ENCODE measurements around the gene UBAP1L. TPM values are rescaled to one million over a fixed set of nuclear protein-coding genes. Genes with fewer than 3 reads are reported as not detected.

The UBAP1L gene
- total and polyA plus RNA-seq, 2 experiments from 2014 or later, result 0.43 to 0.89 TPM

DNA sequence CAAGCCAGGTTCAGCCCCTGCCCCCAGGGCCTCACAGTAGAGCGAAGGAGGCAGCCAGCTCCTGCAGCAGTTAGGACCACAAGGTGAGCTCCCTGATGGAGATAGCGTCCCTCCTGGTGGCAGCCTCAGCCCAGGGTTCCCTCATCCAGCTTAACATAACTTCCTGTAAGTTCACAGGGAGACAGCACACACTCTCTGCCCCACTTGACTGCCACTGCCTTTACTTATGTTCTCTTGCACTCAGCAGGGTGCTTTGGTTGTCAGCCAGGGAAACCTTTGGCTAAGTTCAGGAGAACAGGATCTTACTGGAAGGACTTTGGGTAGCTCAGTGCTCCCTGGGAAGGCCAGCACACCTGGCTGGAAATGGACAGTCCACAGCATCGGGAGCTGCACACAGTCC lies 27.6 kb downstream of the UBAP1L start:
- Histone ChIP-seq H3K36me3 (ENCODE audit: low read depth) (no peaks in the 10 kb centered on the region), H3F3A (ENCODE audit: insufficient read depth) (no peaks in the 10 kb centered on the region), H3K9ac (no peak overlapping the region), H3K4me3 (no peak overlapping the region), H3K9me3 (ENCODE audit: low read depth) (no peaks in the 10 kb centered on the region), H3K4me1 (ENCODE audit: insufficient read depth) (no peaks in the 10 kb centered on the region), H3K27ac (no peak overlapping the region), H3K9me2 (ENCODE audit: insufficient read depth) (no peaks in the 10 kb centered on the region), H4K20me1 (ENCODE audit: insufficient read depth) (no peaks in the 10 kb centered on the region), H3K79me2 (ENCODE audit: insufficient read depth) (no peaks in the 10 kb centered on the region), H2AFZ (no peak overlapping the region), H3K27me3 (replicated peaks; ENCODE audit: insufficient read depth) (0 out of 2 replicates have a peak, but pooled peaks cover 3% of the 10 kb centered on the region), H3K4me2 (ENCODE audit: unreplicated experiment) (no peak overlapping the region)
- TF ChIP-seq EZH2phosphoT487 (IDR thresholded peaks at IDR 0.05; ENCODE audit: insufficient read depth, low read depth), result no peak
- in situ Hi-C loops (cut with MboI), result no loop called here
- DNase-seq, result no peak
- 94 to 98% methylated on average over 3 of the region's 3 CpGs for WGBS, 2 experiments (ENCODE audit: low coverage in 1 of 2, low lambda C conversion rate in 2 of 2, missing lambda C conversion rate in 2 of 2)

DNA sequence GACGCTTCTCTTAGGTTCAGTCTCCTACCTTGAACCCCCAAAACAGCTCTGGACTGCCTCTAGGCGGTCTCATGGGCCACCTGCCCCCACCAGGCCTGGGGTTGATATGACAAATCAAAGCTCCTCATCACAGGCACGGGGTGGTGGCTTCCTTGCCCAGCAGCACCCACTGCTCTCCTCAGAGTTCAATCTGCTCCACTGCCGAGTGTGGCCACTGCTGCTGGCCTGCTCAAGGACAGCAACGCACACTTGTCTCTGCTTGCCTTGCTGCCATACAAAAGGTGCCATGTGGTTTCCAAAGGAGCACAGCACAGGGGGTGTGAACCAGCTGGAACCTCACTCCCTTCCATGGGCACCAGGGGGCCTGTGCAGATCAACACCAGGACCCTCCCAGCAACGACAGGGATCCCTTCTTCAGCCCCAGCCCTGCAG lies 28.3 kb downstream of the UBAP1L start:
- H3K4me2 ChIP-seq (ENCODE audit: unreplicated experiment), result no peak overlapping the region
- in situ Hi-C loops (cut with MboI), result no loop called here
- H3K9me2 ChIP-seq (ENCODE audit: insufficient read depth), result no peaks in the 10 kb centered on the region
- no peak overlapping the region for H3K4me3 ChIP-seq
- H3K4me1 ChIP-seq (ENCODE audit: insufficient read depth), result no peaks in the 10 kb centered on the region
- H3K79me2 ChIP-seq (ENCODE audit: insufficient read depth), result no peaks in the 10 kb centered on the region
- H3F3A ChIP-seq (ENCODE audit: insufficient read depth), result no peaks in the 10 kb centered on the region
- WGBS, 2 experiments (ENCODE audit: low coverage in 1 of 2, low lambda C conversion rate in 2 of 2, missing lambda C conversion rate in 2 of 2), result 68 to 71% methylated on average over 5 to 6 of the region's 6 CpGs
- TF ChIP-seq EZH2phosphoT487 (IDR thresholded peaks at IDR 0.05; ENCODE audit: insufficient read depth, low read depth), result no peak
- TF ChIP-seq EZH2 (IDR thresholded peaks at IDR 0.05; ENCODE audit: insufficient read depth, poor library complexity, severe bottlenecking), result no peak
- no peaks in the 10 kb centered on the region for H3K9me3 ChIP-seq (ENCODE audit: low read depth)
- H4K20me1 ChIP-seq (ENCODE audit: insufficient read depth), result no peaks in the 10 kb centered on the region
- 0 out of 2 replicates have a peak, but pooled peaks cover 3% of the 10 kb centered on the region for H3K27me3 ChIP-seq (replicated peaks; ENCODE audit: insufficient read depth)
- H3K36me3 ChIP-seq (ENCODE audit: low read depth), result no peaks in the 10 kb centered on the region
- H3K9ac ChIP-seq, result no peak overlapping the region
- peak; percentile 24 for DNase-seq
- no peak overlapping the region for H2AFZ ChIP-seq
- H3K27ac ChIP-seq, result no peak overlapping the region

DNA sequence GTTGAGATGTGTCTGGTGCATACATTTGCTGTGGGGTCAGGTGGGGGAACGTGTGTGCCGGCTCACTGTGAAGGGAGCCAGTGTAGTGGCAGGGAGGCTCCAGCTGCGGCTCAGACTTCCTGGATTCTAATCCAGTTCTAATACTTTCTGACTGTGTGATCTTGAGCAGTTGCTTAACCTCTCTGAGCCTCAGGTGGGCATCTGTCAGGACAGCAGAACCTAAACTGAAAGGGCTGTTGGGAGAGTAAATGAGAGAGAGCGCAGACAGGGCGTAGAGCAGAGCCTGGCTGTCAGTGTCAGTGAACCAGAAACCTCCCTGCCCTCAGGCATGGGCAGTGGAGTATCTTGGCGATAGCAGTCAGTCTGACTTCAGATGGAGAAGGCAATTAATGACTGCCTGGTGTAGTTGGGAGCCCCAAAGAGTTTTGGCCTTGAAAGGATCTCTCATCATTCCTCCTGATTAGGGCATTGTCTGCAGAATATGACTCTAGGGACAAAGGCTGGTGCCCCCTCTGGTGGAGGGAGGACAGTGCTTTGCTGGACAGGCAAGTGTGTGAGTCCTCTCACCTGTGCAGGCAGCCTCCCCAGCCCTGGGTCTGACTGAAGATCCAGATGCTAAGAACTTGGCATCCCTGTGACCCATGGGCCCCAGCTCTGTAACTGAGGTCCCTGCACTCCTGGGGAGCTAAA lies 28.9 kb downstream of the UBAP1L start:
- Histone ChIP-seq H3K4me2 (ENCODE audit: unreplicated experiment) (no peak overlapping the region), H3K79me2 (ENCODE audit: insufficient read depth) (no peaks in the 10 kb centered on the region), H3K9me3 (ENCODE audit: low read depth) (no peaks in the 10 kb centered on the region), H3K27ac (no peak overlapping the region), H3K36me3 (ENCODE audit: low read depth) (no peaks in the 10 kb centered on the region), H4K20me1 (ENCODE audit: insufficient read depth) (no peaks in the 10 kb centered on the region), H3F3A (ENCODE audit: insufficient read depth) (no peaks in the 10 kb centered on the region), H3K9ac (no peak overlapping the region), H3K27me3 (replicated peaks; ENCODE audit: insufficient read depth) (0 out of 2 replicates have a peak, but pooled peaks cover 3% of the 10 kb centered on the region), H3K4me1 (ENCODE audit: insufficient read depth) (no peaks in the 10 kb centered on the region), H3K9me2 (ENCODE audit: insufficient read depth) (no peaks in the 10 kb centered on the region), H3K4me3 (no peak overlapping the region), H2AFZ (no peak overlapping the region)
- 83 to 85% methylated on average over 6 of the region's 6 CpGs for WGBS, 2 experiments (ENCODE audit: low coverage in 1 of 2, low lambda C conversion rate in 2 of 2, missing lambda C conversion rate in 2 of 2)
- peak; percentile 50 for DNase-seq
- TF ChIP-seq EZH2phosphoT487 (IDR thresholded peaks at IDR 0.05; ENCODE audit: insufficient read depth, low read depth) (no peak), EZH2 (IDR thresholded peaks at IDR 0.05; ENCODE audit: insufficient read depth, poor library complexity, severe bottlenecking) (no peak)
- in situ Hi-C loops (cut with MboI), result no loop called here

DNA sequence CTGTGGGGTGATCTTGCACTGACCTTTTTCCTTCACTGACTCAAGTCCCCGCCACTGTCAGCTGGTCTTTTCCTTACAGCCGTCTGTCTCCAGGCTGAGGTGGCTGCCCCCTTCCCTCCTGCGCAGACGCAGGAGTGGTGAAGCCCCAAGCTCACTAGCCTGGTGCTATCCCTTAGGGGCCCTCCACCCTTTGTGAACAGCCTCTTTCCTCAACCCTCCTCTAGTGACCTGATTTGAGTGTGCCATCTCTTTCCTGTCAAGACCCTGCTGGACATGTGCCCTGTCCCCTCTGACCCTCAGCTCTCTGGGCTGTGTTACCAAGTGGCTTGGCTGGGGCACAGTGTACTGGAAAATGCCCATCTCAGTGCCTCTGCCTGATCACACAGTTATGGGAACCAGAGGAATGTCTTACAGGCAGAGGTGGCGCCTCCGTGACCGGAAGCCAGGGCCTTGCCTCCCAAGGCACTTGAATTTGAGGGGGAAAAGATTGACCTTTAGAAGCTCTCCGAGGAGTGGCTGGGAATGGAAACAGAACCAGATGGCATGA lies 29.7 kb downstream of the UBAP1L start:
- Histone ChIP-seq H2AFZ (no peak overlapping the region), H3K4me2 (ENCODE audit: unreplicated experiment) (no peak overlapping the region), H3K4me3 (no peak overlapping the region), H3K4me1 (ENCODE audit: insufficient read depth) (no peaks in the 10 kb centered on the region), H3K9me2 (ENCODE audit: insufficient read depth) (no peaks in the 10 kb centered on the region), H3F3A (ENCODE audit: insufficient read depth) (no peaks in the 10 kb centered on the region), H4K20me1 (ENCODE audit: insufficient read depth) (no peaks in the 10 kb centered on the region), H3K79me2 (ENCODE audit: insufficient read depth) (no peaks in the 10 kb centered on the region), H3K27me3 (replicated peaks; ENCODE audit: insufficient read depth) (0 out of 2 replicates have a peak, but pooled peaks cover 3% of the 10 kb centered on the region), H3K27ac (no peak overlapping the region), H3K9me3 (ENCODE audit: low read depth) (no peaks in the 10 kb centered on the region), H3K36me3 (ENCODE audit: low read depth) (no peaks in the 10 kb centered on the region), H3K9ac (no peak overlapping the region)
- WGBS, 2 experiments (ENCODE audit: low coverage in 1 of 2, low lambda C conversion rate in 2 of 2, missing lambda C conversion rate in 2 of 2), result 77 to 80% methylated on average over 8 of the region's 8 CpGs
- in situ Hi-C loops (cut with MboI), result no loop called here
- DNase-seq, result no peak
- TF ChIP-seq EZH2 (IDR thresholded peaks at IDR 0.05; ENCODE audit: insufficient read depth, poor library complexity, severe bottlenecking) (no peak), EZH2phosphoT487 (IDR thresholded peaks at IDR 0.05; ENCODE audit: insufficient read depth, low read depth) (no peak)
